DMS 273 (cell line): ENCODE data around the gene HIVEP1.
"Not testable (repeated sequence)": the region's sequence is repeated elsewhere in the genome, so short reads cannot be mapped to it uniquely, and the experiment has no call there.

ENCODE experiments used
- DNase-seq: peaks from one replicate; lab custom pipeline; 2025; ENCODE audit not compliant: unreplicated experiment; lab: John Stamatoyannopoulos, UW

HIVEP1 gene

GRCh38 chr6:12151433-12151820 is 139.3 kb downstream of the HIVEP1 start:
- DNase-seq = no peak

- DNase-seq = no peak
Observed at GRCh38 chr6:12152023-12152970, 140.2 kb downstream of the HIVEP1 start.

DNA sequence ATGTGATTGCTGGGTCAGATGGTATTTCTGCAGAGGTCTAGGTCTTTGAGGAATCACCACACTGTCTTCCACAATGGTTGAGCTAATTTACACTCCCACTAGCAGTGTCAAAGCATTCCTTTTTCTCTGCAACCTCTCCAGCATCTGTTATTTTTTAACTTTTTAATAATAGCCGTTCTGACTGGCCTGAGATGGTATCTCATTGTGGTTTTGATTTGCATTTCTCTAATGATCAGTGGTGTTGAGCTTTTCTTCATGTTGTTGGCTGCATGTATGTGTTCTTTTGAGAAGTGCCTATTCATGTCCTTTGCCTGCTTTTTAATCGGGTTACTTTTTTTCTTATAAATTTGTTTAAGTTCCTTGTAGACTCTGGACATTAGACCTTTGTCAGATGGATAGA is 143.7 kb downstream of the HIVEP1 start:
- not testable (repeated sequence) for DNase-seq

GRCh38 chr6:12158686-12159415 is 146.7 kb downstream of the HIVEP1 start:
- DNase-seq = no peak

DNA sequence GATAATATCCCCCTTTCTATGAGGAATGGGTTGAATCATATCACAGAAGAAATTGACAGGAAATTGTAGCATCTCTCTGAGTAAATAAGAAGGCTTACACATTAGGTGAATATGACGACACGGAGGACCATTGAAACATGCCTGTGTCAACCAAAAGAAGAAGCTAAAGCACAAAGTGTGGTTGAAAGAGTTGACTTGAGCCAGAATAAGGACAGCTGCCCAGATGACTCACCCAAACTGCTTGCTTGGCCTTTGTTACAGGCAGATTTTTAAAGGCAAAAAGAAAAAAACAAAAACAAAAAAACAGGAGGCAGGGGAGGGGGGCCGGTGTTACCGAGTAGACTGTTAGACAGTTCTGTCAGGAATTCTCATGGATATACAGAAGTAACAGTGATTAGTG is 148.2 kb downstream of the HIVEP1 start:
- no peak for DNase-seq

DNA sequence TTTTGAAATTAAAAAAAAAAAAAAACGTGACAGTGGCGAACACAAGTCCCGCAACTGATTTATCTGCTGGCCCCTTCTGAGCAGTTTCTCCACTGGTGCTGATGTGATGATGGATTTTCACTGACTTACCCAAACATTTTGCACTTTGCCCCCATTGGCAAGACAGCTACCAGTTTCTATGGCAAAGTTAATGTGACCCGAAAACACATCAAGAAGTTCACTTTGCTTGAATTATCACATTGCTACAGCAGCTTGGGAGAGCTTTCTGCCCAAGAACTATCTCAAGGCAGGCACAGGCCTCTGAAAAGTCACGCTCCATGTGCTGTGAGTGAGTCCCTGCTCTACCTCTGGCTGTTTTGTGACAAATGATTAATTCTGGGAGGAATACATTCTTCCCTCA is 150.1 kb downstream of the HIVEP1 start:
- DNase-seq = no peak

DNA sequence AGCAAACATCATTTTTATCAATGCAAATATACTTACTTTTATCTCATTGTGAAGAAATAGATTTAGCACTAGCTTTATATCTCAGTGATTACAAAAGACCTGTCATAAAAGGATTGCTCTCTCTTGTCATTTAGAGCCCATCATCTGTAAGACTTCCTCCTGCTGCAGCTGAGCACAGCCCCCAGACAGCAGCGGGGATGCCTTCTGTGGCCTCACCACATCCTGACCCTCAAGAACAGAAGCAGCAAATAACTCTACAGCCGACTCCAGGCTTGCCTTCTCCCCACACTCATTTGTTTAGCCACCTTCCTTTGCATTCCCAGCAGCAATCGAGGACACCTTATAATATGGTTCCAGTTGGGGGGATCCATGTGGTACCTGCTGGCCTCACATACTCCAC is 151.0 kb downstream of the HIVEP1 start:
- DNase-seq = no peak

DNA sequence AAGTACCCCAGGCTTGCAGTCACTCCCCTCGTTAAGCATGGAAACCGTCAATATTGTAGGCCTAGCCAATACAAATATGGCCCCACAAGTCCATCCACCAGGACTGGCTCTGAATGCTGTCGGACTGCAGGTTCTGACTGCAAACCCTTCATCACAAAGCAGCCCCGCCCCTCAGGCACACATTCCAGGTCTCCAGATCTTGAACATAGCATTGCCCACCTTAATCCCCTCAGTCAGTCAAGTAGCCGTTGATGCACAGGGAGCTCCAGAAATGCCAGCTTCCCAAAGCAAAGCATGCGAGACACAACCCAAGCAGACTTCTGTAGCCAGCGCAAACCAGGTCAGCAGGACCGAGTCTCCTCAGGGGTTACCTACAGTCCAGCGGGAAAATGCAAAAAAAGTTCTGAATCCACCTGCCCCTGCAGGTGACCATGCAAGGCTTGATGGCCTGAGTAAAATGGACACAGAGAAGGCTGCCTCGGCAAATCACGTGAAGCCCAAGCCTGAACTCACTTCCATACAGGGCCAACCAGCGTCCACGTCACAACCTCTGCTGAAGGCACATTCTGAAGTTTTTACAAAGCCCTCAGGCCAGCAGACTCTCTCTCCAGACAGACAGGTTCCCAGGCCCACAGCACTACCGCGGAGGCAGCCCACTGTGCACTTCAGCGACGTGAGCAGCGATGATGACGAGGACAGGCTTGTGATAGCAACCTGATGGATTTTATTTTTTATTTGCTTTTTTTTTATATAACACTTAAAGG is 151.8 kb downstream of the HIVEP1 start:
- no peak for DNase-seq

DNA sequence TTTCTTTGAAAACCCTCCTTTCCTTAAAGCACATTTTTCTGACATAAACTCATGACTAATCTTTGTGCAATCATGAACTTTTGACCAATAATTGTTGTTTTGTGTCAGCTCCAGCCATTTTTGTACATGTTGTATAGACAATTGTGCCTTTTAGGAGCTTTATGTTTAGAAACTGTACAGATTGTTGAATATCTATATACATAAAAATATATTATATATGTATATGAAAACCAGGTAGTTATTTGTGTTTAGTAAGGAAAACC is 152.3 kb downstream of the HIVEP1 start:
- no peak for DNase-seq

- DNase-seq = no peak
Observed at GRCh38 chr6:12165297-12165696, 153.2 kb downstream of the HIVEP1 start.

DNA sequence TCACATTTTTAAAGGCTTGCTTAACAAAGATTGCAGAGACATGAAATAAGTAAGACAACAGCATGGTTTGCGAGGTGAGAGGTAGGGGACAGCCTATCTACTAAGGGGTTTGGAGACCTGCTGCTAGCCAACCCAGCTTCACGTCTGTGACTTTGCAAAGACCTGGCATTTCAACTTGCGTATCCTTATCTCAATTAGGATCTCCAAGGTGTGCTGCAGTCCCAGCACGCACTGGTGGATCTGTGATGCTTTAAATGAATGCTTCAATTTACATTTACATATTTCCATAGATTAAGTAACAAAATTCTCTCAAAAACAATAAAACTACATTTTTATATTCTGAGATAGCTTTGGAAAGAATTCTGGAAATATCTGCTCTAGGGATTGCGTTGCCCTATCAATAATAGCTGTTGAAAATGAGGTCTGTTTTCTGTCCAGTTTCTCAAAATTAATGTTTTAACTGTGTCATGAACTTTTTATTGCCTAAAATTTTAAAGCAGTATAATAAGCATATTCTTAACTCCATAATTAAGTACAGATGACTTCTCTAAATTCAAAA is 153.7 kb downstream of the HIVEP1 start:
- no peak for DNase-seq

GRCh38 chr6:12169377-12169776 is 157.3 kb downstream of the HIVEP1 start:
- DNase-seq = no peak

DNA sequence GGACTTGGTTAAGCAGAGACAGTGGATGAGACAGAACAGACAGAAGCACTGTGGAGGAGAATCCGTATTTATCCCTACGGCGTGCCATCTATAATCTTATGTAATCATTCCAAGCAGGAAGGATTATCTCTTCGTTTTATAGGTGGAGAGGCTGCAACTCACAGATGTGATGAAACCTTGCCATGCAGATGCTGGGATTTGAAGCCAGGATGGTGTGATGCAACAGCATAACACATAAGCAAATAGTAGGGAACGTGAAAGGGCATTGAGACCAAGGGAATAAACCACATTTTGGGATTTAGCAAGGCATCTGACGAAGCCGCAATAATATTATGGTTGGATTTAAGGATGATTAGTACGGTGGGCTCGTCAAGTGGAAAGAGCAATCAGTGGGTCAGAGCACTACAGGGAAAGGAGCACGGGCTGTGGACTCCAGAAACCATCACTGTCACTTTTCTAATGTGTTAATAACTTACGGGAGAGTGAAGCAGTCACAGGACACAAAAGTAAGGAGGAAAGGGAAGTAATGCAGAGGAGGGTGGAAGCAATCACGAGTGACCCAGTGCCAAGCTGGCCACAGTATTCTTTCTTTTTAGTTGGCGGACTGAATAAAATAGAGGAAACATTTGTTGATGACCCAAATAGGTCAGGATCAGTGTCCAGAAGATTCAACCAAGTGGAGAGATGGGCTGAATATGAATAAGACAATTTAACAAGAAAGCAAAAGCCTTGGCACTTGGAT is 158.4 kb downstream of the HIVEP1 start:
- no peak for DNase-seq

DNA sequence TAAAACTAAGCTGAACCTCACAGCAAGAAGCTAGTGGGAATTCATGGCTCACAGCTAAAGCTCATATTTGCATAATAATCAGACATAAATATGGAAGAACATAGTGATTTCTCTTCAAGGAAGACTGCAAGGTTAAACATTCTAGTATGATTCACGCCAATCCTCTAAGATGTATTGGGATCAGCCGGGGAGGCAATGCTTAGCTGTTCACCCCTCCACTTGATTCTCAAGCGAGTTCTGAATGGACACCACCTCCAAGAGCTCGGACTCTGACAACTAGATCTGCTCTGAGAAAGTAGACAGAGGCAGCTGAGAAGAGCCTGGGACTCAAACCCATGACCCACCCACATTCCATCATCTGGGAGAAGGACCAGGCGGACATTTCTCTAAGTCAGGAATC is 159.6 kb downstream of the HIVEP1 start:
- DNase-seq = no peak

- DNase-seq = no peak
Observed at GRCh38 chr6:12172572-12172971, 160.5 kb downstream of the HIVEP1 start.

- DNase-seq = no peak
Observed at GRCh38 chr6:12173181-12173580, 161.1 kb downstream of the HIVEP1 start.

- no peak for DNase-seq
Observed at GRCh38 chr6:12173661-12174060, 161.5 kb downstream of the HIVEP1 start.

- DNase-seq = no peak
Observed at GRCh38 chr6:12174878-12175277, 162.8 kb downstream of the HIVEP1 start.

- no peak for DNase-seq
Observed at GRCh38 chr6:12175626-12176025, 163.5 kb downstream of the HIVEP1 start.

- not testable (repeated sequence) for DNase-seq
Observed at GRCh38 chr6:12176782-12177181, 164.7 kb downstream of the HIVEP1 start.

DNA sequence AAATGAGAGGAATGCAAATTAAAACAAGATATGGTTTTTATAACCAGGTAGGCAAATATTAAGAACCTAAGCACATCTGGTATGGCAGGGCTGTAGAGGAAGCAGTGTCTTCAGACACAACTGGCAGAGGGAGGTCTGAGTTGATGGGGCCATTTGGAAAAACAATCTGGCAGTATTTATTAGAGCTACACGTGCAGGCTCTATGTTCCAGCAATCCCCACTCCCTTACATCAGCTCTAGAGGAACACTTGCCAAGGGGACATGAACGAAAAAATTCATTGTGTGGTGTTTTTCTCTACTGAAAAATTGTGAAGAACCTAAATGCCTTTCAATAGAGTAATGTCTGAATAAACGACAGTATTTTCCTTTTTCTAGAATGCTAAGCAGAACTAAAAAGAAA is 166.4 kb downstream of the HIVEP1 start:
- DNase-seq = no peak
